Nephron (organoid): ENCODE results near the gene NAV2.

ENCODE experiments used
- H3K27ac Mint-ChIP-seq, 3 experiments: 2 replicates each; pipeline ENCODE4 v1.8.0; 2020; ENCODE audit warnings: mixed read lengths in 3 of 3, mild to moderate bottlenecking in 2 of 3, moderate library complexity in 1 of 3
- H3K27me3 Mint-ChIP-seq: 2 replicates; pipeline ENCODE4 v1.8.0; 2021; ENCODE audit warnings: low read depth, mild to moderate bottlenecking, moderate library complexity, mixed read lengths
- H3K36me3 Mint-ChIP-seq: 2 replicates; pipeline ENCODE4 v1.8.0; 2020; ENCODE audit warnings: low read depth, mixed read lengths
- H3K4me1 Mint-ChIP-seq: 2 replicates; pipeline ENCODE4 v1.8.0; 2020; ENCODE audit warnings: mixed read lengths
- H3K4me3 Mint-ChIP-seq, 3 experiments: 2 replicates each; pipeline ENCODE4 v1.8.0; 2020; ENCODE audit warnings: mild to moderate bottlenecking in 3 of 3, mixed read lengths in 3 of 3, moderate library complexity in 2 of 3
- H3K9me3 Mint-ChIP-seq: 2 replicates; pipeline ENCODE4 v1.8.0; 2020; ENCODE audit warnings: mixed read lengths
- TF ChIP-seq, protein P1 (sequence below), 3 experiments: fragments of 200-600 bp; sonication (generic); IDR thresholded peaks; one replicate each; pipeline ENCODE4 v1.5.0; 2021; ENCODE audit warnings: antibody characterized with exemption in 3 of 3; ENCODE audit not compliant: unreplicated experiment in 3 of 3

NAV2 gene

DNA sequence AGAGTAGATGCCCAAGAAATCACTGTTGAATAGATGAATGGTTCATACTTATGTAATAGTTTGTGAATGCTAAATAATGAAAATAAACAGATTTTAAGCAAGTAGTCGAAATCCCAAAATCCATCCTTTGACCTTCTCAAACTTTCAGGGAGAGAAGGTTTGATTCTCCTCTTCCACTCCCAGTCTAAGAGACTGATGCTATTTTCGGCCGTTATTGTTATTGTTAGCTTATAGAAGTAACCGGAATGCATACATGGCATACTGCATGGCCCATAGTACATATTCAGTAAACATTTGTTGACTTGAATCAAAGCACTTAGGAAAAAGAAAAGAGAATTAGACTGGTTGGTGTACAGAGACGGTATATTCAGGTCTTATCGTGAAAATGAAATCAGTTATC is 76.6 kb downstream of the NAV2 start:
- no peaks in the 10 kb centered on the region for H3K36me3 Mint-ChIP-seq
- no peaks in the 10 kb centered on the region for H3K9me3 Mint-ChIP-seq
- TF ChIP-seq, protein P1, sequence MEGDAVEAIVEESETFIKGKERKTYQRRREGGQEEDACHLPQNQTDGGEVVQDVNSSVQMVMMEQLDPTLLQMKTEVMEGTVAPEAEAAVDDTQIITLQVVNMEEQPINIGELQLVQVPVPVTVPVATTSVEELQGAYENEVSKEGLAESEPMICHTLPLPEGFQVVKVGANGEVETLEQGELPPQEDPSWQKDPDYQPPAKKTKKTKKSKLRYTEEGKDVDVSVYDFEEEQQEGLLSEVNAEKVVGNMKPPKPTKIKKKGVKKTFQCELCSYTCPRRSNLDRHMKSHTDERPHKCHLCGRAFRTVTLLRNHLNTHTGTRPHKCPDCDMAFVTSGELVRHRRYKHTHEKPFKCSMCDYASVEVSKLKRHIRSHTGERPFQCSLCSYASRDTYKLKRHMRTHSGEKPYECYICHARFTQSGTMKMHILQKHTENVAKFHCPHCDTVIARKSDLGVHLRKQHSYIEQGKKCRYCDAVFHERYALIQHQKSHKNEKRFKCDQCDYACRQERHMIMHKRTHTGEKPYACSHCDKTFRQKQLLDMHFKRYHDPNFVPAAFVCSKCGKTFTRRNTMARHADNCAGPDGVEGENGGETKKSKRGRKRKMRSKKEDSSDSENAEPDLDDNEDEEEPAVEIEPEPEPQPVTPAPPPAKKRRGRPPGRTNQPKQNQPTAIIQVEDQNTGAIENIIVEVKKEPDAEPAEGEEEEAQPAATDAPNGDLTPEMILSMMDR (IDR thresholded peaks at IDR 0.05; ENCODE audit: unreplicated experiment in 3 of 3) = no peak
- peaks cover 39% of the 10 kb centered on the region for H3K4me1 Mint-ChIP-seq
- peaks cover 29% of the 10 kb centered on the region for H3K27me3 Mint-ChIP-seq
- peak overlapping the region in 1 of 3 experiments; percentile 40 for H3K27ac Mint-ChIP-seq
- H3K4me3 Mint-ChIP-seq = no peak overlapping the region

- peaks cover 44% of the 10 kb centered on the region for H3K4me1 Mint-ChIP-seq
- no peak overlapping the region for H3K4me3 Mint-ChIP-seq
- H3K36me3 Mint-ChIP-seq = no peaks in the 10 kb centered on the region
- no peaks in the 10 kb centered on the region for H3K9me3 Mint-ChIP-seq
- TF ChIP-seq, protein P1 (IDR thresholded peaks at IDR 0.05; ENCODE audit: unreplicated experiment in 3 of 3) = no peak
- peak overlapping the region in 1 of 3 experiments; percentile 40 for H3K27ac Mint-ChIP-seq
- peaks cover 32% of the 10 kb centered on the region for H3K27me3 Mint-ChIP-seq
These were observed 77.4 kb downstream of the NAV2 start for GRCh38 chr11:19789835-19790710.

DNA sequence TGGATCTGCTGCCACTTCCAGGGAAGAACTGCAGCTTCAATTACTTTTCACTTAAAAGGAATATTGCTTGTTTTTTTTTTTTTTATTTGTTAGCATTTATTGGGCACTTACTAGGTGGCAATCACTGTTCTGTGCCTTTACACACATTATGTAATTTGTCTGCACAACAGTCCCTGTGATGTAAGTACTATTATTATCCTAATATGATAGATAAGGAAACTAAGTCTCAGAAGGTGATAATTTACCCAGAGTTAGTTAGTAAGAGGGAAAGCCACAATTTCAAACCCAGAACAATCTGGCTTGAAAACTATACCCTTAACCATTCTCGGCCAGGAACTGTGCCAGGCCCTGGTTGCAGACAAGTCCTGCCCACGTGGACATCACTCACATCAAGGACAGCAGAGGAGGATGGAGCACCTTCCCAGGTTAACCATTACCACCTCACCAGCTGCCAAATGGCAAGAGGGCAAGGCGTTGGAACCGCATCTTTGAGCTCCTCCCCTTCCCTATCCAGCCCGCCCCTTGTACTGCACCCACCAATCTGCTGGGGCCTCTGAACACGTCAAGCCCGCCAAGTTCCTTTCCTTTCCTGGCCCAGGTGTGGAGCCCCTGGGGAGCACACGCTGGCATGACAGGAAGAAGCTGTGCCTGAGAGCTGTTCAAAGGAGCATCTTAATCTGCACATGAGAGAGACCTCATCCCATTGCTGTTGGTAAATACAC is 78.4 kb downstream of the NAV2 start:
- no peak overlapping the region for H3K27ac Mint-ChIP-seq
- H3K4me1 Mint-ChIP-seq = peaks cover 44% of the 10 kb centered on the region
- no peaks in the 10 kb centered on the region for H3K9me3 Mint-ChIP-seq
- TF ChIP-seq, protein P1 (IDR thresholded peaks at IDR 0.05; ENCODE audit: unreplicated experiment in 3 of 3) = no peak
- no peaks in the 10 kb centered on the region for H3K36me3 Mint-ChIP-seq
- H3K4me3 Mint-ChIP-seq = no peak overlapping the region
- peaks cover 32% of the 10 kb centered on the region for H3K27me3 Mint-ChIP-seq

- TF ChIP-seq, protein P1 (IDR thresholded peaks at IDR 0.05; ENCODE audit: unreplicated experiment in 3 of 3) = no peak
- H3K27ac Mint-ChIP-seq = no peak overlapping the region
- H3K4me1 Mint-ChIP-seq = peaks cover 44% of the 10 kb centered on the region
- no peaks in the 10 kb centered on the region for H3K36me3 Mint-ChIP-seq
- H3K27me3 Mint-ChIP-seq = peaks cover 28% of the 10 kb centered on the region
- no peak overlapping the region for H3K4me3 Mint-ChIP-seq
- H3K9me3 Mint-ChIP-seq = no peaks in the 10 kb centered on the region
These were observed 79.9 kb downstream of the NAV2 start for GRCh38 chr11:19792510-19792909.

DNA sequence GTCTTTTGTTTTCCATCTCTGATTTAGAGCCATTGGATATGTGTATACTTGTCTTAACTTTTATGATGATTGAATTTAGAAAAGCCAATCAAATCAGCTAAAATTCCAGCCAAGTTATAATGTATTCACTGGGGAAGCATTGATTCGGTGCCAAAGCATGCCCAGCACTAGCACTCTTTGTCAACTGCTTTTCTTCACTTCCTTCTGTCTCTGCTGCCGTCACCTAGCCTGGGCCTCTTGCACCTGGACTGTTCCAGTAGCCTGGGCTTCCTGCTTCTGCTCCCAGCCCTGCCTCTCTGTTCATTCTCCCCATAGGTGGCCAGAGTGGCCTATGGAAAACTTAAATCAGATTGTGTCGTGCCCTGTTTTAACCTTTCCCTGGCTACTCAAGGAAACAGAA is 80.7 kb downstream of the NAV2 start:
- Mint-ChIP-seq H3K27me3 (peaks cover 20% of the 10 kb centered on the region), H3K4me3 (no peak overlapping the region), H3K36me3 (no peaks in the 10 kb centered on the region), H3K9me3 (no peaks in the 10 kb centered on the region), H3K27ac (no peak overlapping the region), H3K4me1 (peaks cover 44% of the 10 kb centered on the region)
- TF ChIP-seq, protein P1 (IDR thresholded peaks at IDR 0.05; ENCODE audit: unreplicated experiment in 3 of 3) = no peak
